HG02981 (cell line): Measurements from ENCODE around the gene ROS1.
"Not testable (repeated sequence)": the region's sequence is repeated elsewhere in the genome, so short reads cannot be mapped to it uniquely, and the experiment has no call there.

ENCODE experiments used
- ATAC-seq: cut with Tn5 transposase; IDR thresholded peaks from one replicate; pipeline ENCODE4 v1.9.1; 2021; ENCODE audit warnings: mild to moderate bottlenecking, moderate library complexity; ENCODE audit not compliant: unreplicated experiment

ROS1 gene

DNA sequence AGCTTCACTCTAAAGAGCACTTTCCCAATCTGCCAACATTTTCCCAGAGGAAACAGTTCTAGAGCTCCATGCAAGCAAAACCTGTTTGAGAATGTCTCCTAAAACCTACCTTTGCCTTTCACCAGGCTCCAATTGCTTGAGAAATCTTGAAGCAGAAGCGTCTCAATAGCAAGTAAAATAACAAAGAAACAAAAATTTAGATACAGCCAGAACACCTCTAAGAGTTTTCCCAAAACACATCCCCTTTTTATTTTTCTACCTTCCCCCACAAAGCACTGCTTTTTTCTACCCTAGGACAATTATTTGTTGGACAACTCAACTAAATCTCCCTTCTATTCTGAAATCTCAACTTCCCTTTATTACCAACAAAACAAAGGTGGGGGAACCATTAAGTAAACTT lies 156.8 kb downstream of the ROS1 start:
- ATAC-seq: no peak

- no peak for ATAC-seq
Observed at GRCh38 chr6:117267766-117268534, 157.8 kb downstream of the ROS1 start.

DNA sequence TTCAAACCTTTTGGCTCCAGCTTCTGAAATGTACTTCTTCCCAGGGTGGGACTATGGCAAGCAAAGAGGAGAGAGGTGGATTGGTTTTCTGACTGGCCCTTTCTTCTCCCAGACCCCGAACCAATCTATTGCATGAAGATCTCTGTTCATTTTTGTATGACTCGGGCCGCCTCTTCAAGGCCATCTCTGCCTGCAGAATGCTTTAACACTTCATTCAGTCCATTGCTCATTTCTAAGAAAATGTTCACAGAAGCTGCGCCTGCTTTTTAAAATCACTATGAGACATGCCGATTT lies 158.7 kb downstream of the ROS1 start:
- no peak for ATAC-seq

- ATAC-seq: no peak
Observed at GRCh38 chr6:117266257-117267053, 159.3 kb downstream of the ROS1 start.

DNA sequence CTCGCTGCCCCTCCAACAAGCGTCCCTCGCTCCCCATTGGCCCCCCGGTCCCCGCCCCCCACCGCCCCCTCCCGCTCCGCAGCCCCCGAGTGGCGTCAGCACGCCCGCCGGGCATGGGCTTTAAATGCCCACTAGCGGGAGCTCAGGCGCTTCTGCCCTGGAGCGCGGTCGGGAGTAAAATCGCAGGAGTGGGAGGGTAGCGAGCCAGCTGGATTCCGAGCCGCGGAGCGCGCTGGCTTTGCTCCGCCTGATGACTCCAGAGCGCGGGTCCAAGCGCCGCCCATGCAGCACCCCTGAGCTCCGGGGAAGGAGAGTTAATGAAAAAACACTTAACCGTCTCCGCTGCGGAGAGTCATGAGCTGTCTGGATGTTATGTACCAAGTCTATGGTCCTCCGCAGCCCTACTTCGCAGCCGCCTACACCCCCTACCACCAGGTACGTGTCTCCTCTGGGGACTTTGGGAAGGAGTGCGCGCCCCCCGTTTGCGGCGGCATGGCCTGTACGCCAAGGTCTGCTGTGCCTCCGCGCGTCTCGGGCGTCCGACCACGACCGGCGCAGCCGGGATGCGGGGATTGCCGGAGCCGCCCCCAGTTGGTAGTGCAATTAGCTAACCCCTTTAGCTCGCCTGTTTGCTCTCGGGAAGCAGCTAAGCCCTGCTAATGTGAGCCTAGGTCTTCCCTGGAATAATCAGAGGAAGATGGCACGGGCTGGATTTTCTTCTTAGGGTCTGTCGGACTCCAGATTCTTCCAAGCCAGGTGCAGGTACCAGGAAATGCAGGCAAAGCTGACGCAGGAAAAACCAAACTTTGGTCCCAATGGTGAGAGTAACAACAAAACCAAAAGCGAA lies 160.1 kb downstream of the ROS1 start, which contains the start of gene VGLL2:
VGLL2 (plus strand) TSS at position 149 of the 847 bp plus-strand sequence; CDS start at position 355, 206 bp downstream.
- ATAC-seq: peak; percentile 26

DNA sequence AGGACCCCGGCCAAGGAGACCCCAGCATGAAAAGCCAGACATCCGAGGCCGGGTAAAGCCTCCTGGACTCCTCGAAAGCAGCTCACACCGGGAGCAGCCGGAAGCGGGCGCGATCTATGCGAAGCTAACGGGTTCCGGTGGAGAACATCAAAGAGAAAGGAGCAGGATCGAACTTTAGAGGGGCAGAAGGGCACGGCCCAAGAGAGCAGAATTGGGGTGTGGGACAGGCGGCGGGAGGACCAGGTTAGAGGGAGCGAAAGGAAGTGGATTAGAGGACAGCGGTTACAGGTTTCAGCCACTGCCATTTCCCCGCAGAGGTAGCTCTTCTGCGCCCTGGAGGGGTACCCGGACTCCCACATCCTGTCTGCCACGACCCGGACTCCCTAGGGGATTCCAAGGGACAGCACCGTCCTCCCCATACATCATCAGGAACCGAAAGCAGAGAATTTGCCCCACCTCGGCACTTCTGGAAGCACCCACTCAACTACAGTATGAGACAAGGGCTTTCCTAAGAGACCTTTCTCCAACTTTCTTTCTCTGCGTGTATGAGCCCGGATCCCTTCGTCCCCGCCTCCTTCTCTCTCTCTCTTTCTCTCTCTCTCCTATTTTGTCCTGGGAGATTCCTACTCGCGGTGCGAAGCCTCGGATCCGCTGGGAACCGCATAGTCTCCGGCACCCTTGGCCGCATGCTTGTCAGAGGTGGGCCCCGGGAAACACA lies 160.9 kb downstream of the ROS1 start:
- ATAC-seq: peak; percentile 43

DNA sequence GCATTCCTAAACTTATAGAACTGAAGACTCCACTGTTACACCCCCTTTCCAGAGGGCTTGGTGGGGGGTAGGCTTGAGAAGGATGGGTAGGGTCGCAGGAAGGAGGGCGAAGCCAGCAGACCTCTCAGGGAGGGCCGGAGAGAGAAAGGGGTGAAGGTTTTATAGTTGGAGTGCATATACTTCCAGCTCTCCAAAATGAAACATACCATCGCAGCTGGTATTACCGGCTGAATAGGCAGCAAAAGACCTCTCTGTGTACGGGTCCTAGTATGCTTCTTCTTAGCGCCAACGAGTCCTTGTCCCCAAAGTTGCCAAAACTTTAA lies 161.4 kb downstream of the ROS1 start:
- no peak for ATAC-seq

- no peak for ATAC-seq
Observed at GRCh38 chr6:117263353-117263927, 162.3 kb downstream of the ROS1 start.

DNA sequence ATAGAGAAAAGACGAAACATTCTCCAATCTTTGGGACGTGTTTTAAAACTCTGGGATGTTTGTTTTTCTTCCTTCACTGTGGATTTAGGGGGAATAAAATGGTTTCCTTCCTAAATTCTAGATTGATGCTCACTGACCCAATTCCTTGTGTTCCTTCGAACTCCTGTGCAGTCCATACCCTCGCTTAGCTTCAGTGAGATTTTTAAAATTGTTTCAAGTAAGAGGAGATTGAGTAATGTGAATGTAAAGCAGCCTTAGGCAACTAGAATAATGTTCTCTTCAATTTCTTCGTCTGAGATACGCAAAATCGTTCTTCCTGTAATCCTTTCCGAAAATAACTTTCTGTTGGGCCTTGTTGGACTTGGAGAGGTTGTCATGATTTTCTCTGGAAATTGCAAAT lies 162.9 kb downstream of the ROS1 start:
- no peak for ATAC-seq

DNA sequence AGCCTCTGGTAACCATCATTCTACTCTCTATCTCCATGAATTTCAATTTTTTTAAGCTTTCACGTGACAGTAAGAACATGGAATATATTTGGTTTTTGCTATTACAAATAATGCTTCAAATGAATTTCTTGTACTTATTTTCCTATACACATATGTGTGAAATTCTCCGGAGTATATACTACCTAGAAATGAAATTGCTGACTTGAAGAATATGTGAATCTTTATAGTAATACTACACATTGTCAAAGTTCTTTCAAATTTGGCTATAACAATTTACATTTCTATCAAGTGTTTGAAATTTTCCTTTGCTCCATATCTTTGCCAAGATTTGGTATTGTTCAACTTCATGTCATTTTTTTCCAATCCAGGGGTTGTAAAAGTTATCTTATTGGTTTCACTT lies 172.0 kb downstream of the ROS1 start:
- ATAC-seq: no peak

GRCh38 chr6:117244979-117245378 lies 180.8 kb downstream of the ROS1 start:
- not testable (repeated sequence) for ATAC-seq

GRCh38 chr6:117244571-117244970 lies 181.2 kb downstream of the ROS1 start:
- not testable (repeated sequence) for ATAC-seq
